RWPE2 (cell line): Measurements from ENCODE around the gene ERCC2.

Experiments used
- ATAC-seq: fragments of 200-7000 bp; cut with Tn5 transposase; 3 replicates; pipeline ENCODE4 v1.9.1; 2021; ENCODE audit warnings: low read depth
- DNase-seq: peaks from one replicate; pipeline ENCODE4 v3.0.0-alpha.2; 2020; ENCODE audit warnings: low spot score
- H3K27ac ChIP-seq: fragments of 450-650 bp; 2 replicates; pipeline ENCODE4 v1.5.1; 2017; ENCODE audit warnings: mild to moderate bottlenecking; ENCODE audit not compliant: poor library complexity, severe bottlenecking
- H3K27me3 ChIP-seq: fragments of 250-450 bp; sonication (Bioruptor Pico); 2 replicates; pipeline ENCODE4 v1.5.1; 2021; ENCODE audit warnings: mild to moderate bottlenecking, moderate library complexity; ENCODE audit not compliant: insufficient read depth, poor library complexity, severe bottlenecking
- H3K36me3 ChIP-seq: fragments of 250-450 bp; sonication (Bioruptor Pico); 2 replicates; pipeline ENCODE4 v1.5.1; 2020; ENCODE audit warnings: low read depth, mild to moderate bottlenecking, moderate library complexity
- H3K4me1 ChIP-seq: fragments of 250-450 bp; sonication (Bioruptor Pico); 2 replicates; pipeline ENCODE4 v1.5.1; 2021; ENCODE audit warnings: mild to moderate bottlenecking, moderate library complexity; ENCODE audit not compliant: insufficient read depth, poor library complexity, severe bottlenecking
- H3K4me3 ChIP-seq: fragments of 250-450 bp; sonication (Bioruptor Pico); 2 replicates; pipeline ENCODE4 v1.5.1; 2021; ENCODE audit warnings: mild to moderate bottlenecking, moderate library complexity; ENCODE audit not compliant: severe bottlenecking
- H3K9me3 ChIP-seq: fragments of 250-450 bp; sonication (Bioruptor Pico); 2 replicates; pipeline ENCODE4 v1.5.1; 2021; ENCODE audit warnings: mild to moderate bottlenecking, moderate library complexity; ENCODE audit not compliant: severe bottlenecking
- CTCF ChIP-seq: fragments of 450-650 bp; IDR thresholded peaks from one replicate; pipeline ENCODE4 v1.5.1; 2017; ENCODE audit warnings: mild to moderate bottlenecking, moderate library complexity; ENCODE audit not compliant: poor library complexity, severe bottlenecking

ERCC2 gene

GRCh38 chr19:45370410-45371204 is at the start of gene ERCC2:
ERCC2 (minus strand) TSS chr19:45370573; CDS start chr19:45370540, 33 bp downstream.
- DNase-seq: peak; percentile 97
- peak; percentile 97 for ATAC-seq
- no peak for TF ChIP-seq CTCF
- Histone ChIP-seq H3K4me3 (peak within 1 kb of the TSS; percentile 57), H3K27ac (peak within 1 kb of the TSS; percentile 99), H3K9me3 (no peaks in the 10 kb centered on the region), H3K36me3 (peaks cover 38% of the 10 kb centered on the region), H3K4me1 (peaks cover 7% of the 10 kb centered on the region), H3K27me3 (no peaks in the 10 kb centered on the region)

GRCh38 chr19:45419895-45420294 is 49.5 kb upstream of the ERCC2 start:
- ATAC-seq (no peak), DNase-seq (no peak)
- Histone ChIP-seq H3K27me3 (no peaks in the 10 kb centered on the region), H3K4me3 (no peak overlapping the region), H3K27ac (peak overlapping the region; percentile 100), H3K36me3 (peaks cover 60% of the 10 kb centered on the region), H3K9me3 (no peaks in the 10 kb centered on the region), H3K4me1 (peaks cover 5% of the 10 kb centered on the region)
- TF ChIP-seq CTCF: no peak

- Histone ChIP-seq H3K4me1 (peaks cover 5% of the 10 kb centered on the region), H3K4me3 (no peak overlapping the region), H3K9me3 (no peaks in the 10 kb centered on the region), H3K36me3 (peaks cover 65% of the 10 kb centered on the region), H3K27ac (peak overlapping the region; percentile 100), H3K27me3 (no peaks in the 10 kb centered on the region)
- TF ChIP-seq CTCF: no peak
- DNase-seq: no peak
- ATAC-seq: no peak
Observed at GRCh38 chr19:45419396-45419795, 49.0 kb upstream of the ERCC2 start.

GRCh38 chr19:45418802-45419201 is 48.4 kb upstream of the ERCC2 start:
- H3K27ac ChIP-seq: no peak overlapping the region
- peaks cover 71% of the 10 kb centered on the region for H3K36me3 ChIP-seq
- DNase-seq: no peak
- H3K27me3 ChIP-seq: no peaks in the 10 kb centered on the region
- no peaks in the 10 kb centered on the region for H3K9me3 ChIP-seq
- ATAC-seq: no peak
- no peak for TF ChIP-seq CTCF
- no peak overlapping the region for H3K4me3 ChIP-seq
- H3K4me1 ChIP-seq: peaks cover 5% of the 10 kb centered on the region

- H3K4me1 ChIP-seq: peaks cover 5% of the 10 kb centered on the region
- H3K9me3 ChIP-seq: no peaks in the 10 kb centered on the region
- peak overlapping the region; percentile 32 for H3K27ac ChIP-seq
- ATAC-seq (no peak), DNase-seq (no peak)
- no peak overlapping the region for H3K4me3 ChIP-seq
- no peaks in the 10 kb centered on the region for H3K27me3 ChIP-seq
- H3K36me3 ChIP-seq: peaks cover 85% of the 10 kb centered on the region
- TF ChIP-seq CTCF: no peak
Observed at GRCh38 chr19:45417151-45417550, 46.8 kb upstream of the ERCC2 start.
